BLaER1 (cell line): Measurements from ENCODE around the gene SLC25A19.
A peak's percentile ranks its signal among the peaks of the same experiment; 100 is the strongest.

Experiments
- H3K27ac ChIP-seq: shearing (Covaris generic); formaldehyde crosslinking; 2 replicates; pipeline ENCODE4 v1.8.1; 2022
- H3K27me3 ChIP-seq: shearing (Covaris generic); formaldehyde crosslinking; 2 replicates; pipeline ENCODE4 v1.8.1; 2022
- H3K36me3 ChIP-seq: shearing (Covaris generic); formaldehyde crosslinking; 2 replicates; pipeline ENCODE4 v1.8.1; 2022
- H3K4me1 ChIP-seq: shearing (Covaris generic); formaldehyde crosslinking; 2 replicates; pipeline ENCODE4 v1.8.1; 2022
- H3K4me2 ChIP-seq: shearing (Covaris generic); formaldehyde crosslinking; 2 replicates; pipeline ENCODE4 v1.8.1; 2022
- H3K4me3 ChIP-seq: shearing (Covaris generic); formaldehyde crosslinking; 2 replicates; pipeline ENCODE4 v1.8.1; 2022
- H3K9ac ChIP-seq: shearing (Covaris generic); formaldehyde crosslinking; 2 replicates; pipeline ENCODE4 v1.8.1; 2022
- H3K9me3 ChIP-seq: shearing (Covaris generic); formaldehyde crosslinking; 2 replicates; pipeline ENCODE4 v1.8.1; 2022
- H4K20me1 ChIP-seq: shearing (Covaris generic); formaldehyde crosslinking; 2 replicates; pipeline ENCODE4 v1.8.1; 2022
- Cebpa-rat ChIP-seq: shearing (Covaris generic); IDR thresholded peaks from 2 replicates; pipeline ENCODE4 v1.8.1; 2022

The SLC25A19 gene

GRCh38 chr17:75238020-75238580 is 51.1 kb downstream of the SLC25A19 start:
- no peak overlapping the region for H3K4me3 ChIP-seq
- peak overlapping the region; percentile 41; the same call in 1 of the 2 replicates for H3K27ac ChIP-seq
- no peak for TF ChIP-seq Cebpa-rat
- no peak overlapping the region for H3K9ac ChIP-seq
- H4K20me1 ChIP-seq = peaks cover 41% of the 10 kb centered on the region
- H3K4me1 ChIP-seq = peaks cover 28% of the 10 kb centered on the region; the same call in 1 of the 2 replicates
- no peak overlapping the region for H3K4me2 ChIP-seq
- H3K27me3 ChIP-seq = no peaks in the 10 kb centered on the region
- peaks cover 100% of the 10 kb centered on the region for H3K36me3 ChIP-seq
- no peaks in the 10 kb centered on the region for H3K9me3 ChIP-seq

- no peaks in the 10 kb centered on the region for H3K27me3 ChIP-seq
- H3K4me2 ChIP-seq = no peak overlapping the region
- H3K27ac ChIP-seq = no peak overlapping the region; the same call in 1 of the 2 replicates
- peaks cover 23% of the 10 kb centered on the region; the same call in 1 of the 2 replicates for H3K4me1 ChIP-seq
- H3K4me3 ChIP-seq = no peak overlapping the region
- no peaks in the 10 kb centered on the region for H3K9me3 ChIP-seq
- H3K36me3 ChIP-seq = peaks cover 100% of the 10 kb centered on the region
- H3K9ac ChIP-seq = no peak overlapping the region
- TF ChIP-seq Cebpa-rat = no peak
- H4K20me1 ChIP-seq = peaks cover 41% of the 10 kb centered on the region
Measured at GRCh38 chr17:75237100-75238014, 51.9 kb downstream of the SLC25A19 start.

- H3K9ac ChIP-seq = no peak overlapping the region
- no peak overlapping the region for H3K27ac ChIP-seq
- H3K27me3 ChIP-seq = no peaks in the 10 kb centered on the region
- H3K4me3 ChIP-seq = no peak overlapping the region
- peaks cover 42% of the 10 kb centered on the region for H4K20me1 ChIP-seq
- no peak for TF ChIP-seq Cebpa-rat
- H3K9me3 ChIP-seq = no peaks in the 10 kb centered on the region
- H3K36me3 ChIP-seq = peaks cover 99% of the 10 kb centered on the region
- H3K4me1 ChIP-seq = peaks cover 24% of the 10 kb centered on the region
- H3K4me2 ChIP-seq = no peak overlapping the region
Measured at GRCh38 chr17:75232786-75233185, 56.4 kb downstream of the SLC25A19 start.

GRCh38 chr17:75231741-75232464 is 57.3 kb downstream of the SLC25A19 start:
- Histone ChIP-seq H3K4me2 (no peak overlapping the region), H3K27me3 (no peaks in the 10 kb centered on the region), H3K9ac (no peak overlapping the region), H3K9me3 (no peaks in the 10 kb centered on the region), H3K4me3 (no peak overlapping the region), H3K27ac (no peak overlapping the region), H3K36me3 (peaks cover 99% of the 10 kb centered on the region), H4K20me1 (peaks cover 42% of the 10 kb centered on the region), H3K4me1 (peaks cover 24% of the 10 kb centered on the region)
- no peak for TF ChIP-seq Cebpa-rat

GRCh38 chr17:75231071-75231470 is 58.2 kb downstream of the SLC25A19 start:
- H3K4me1 ChIP-seq = peaks cover 24% of the 10 kb centered on the region
- no peak overlapping the region for H3K4me2 ChIP-seq
- no peaks in the 10 kb centered on the region for H3K9me3 ChIP-seq
- no peak overlapping the region for H3K9ac ChIP-seq
- peaks cover 99% of the 10 kb centered on the region for H3K36me3 ChIP-seq
- H3K27me3 ChIP-seq = no peaks in the 10 kb centered on the region
- H3K27ac ChIP-seq = no peak overlapping the region
- TF ChIP-seq Cebpa-rat = no peak
- H3K4me3 ChIP-seq = no peak overlapping the region
- peaks cover 36% of the 10 kb centered on the region for H4K20me1 ChIP-seq

- TF ChIP-seq Cebpa-rat = no peak
- H3K4me1 ChIP-seq = peaks cover 24% of the 10 kb centered on the region
- H3K9ac ChIP-seq = peak overlapping the region; percentile 50; the same call in 1 of the 2 replicates
- H3K4me3 ChIP-seq = no peak overlapping the region
- H3K27ac ChIP-seq = peak overlapping the region; percentile 64
- H4K20me1 ChIP-seq = peaks cover 27% of the 10 kb centered on the region
- H3K4me2 ChIP-seq = peak overlapping the region; percentile 72
- H3K27me3 ChIP-seq = no peaks in the 10 kb centered on the region
- peaks cover 99% of the 10 kb centered on the region for H3K36me3 ChIP-seq
- H3K9me3 ChIP-seq = no peaks in the 10 kb centered on the region
Measured at GRCh38 chr17:75228847-75229246, 60.4 kb downstream of the SLC25A19 start.

GRCh38 chr17:75228305-75228704 is 60.9 kb downstream of the SLC25A19 start:
- Histone ChIP-seq H4K20me1 (peaks cover 27% of the 10 kb centered on the region), H3K27me3 (no peaks in the 10 kb centered on the region), H3K4me3 (no peak overlapping the region), H3K27ac (peak overlapping the region; percentile 64), H3K9ac (peak overlapping the region; percentile 50; the same call in 1 of the 2 replicates), H3K4me1 (peaks cover 24% of the 10 kb centered on the region), H3K4me2 (peak overlapping the region; percentile 72), H3K9me3 (no peaks in the 10 kb centered on the region), H3K36me3 (peaks cover 99% of the 10 kb centered on the region)
- TF ChIP-seq Cebpa-rat = no peak

GRCh38 chr17:75227729-75228128 is 61.5 kb downstream of the SLC25A19 start:
- Histone ChIP-seq H3K4me3 (no peak overlapping the region), H3K36me3 (peaks cover 98% of the 10 kb centered on the region), H3K9me3 (no peaks in the 10 kb centered on the region), H3K4me1 (peaks cover 24% of the 10 kb centered on the region), H3K27ac (no peak overlapping the region), H3K4me2 (peak overlapping the region; percentile 72), H4K20me1 (peaks cover 27% of the 10 kb centered on the region), H3K9ac (peak overlapping the region; percentile 50; the same call in 1 of the 2 replicates), H3K27me3 (no peaks in the 10 kb centered on the region)
- no peak for TF ChIP-seq Cebpa-rat

- Histone ChIP-seq H4K20me1 (peaks cover 27% of the 10 kb centered on the region), H3K9ac (no peak overlapping the region), H3K9me3 (no peaks in the 10 kb centered on the region), H3K4me3 (no peak overlapping the region), H3K27ac (no peak overlapping the region), H3K4me2 (no peak overlapping the region), H3K4me1 (peaks cover 24% of the 10 kb centered on the region), H3K36me3 (peaks cover 97% of the 10 kb centered on the region), H3K27me3 (no peaks in the 10 kb centered on the region)
- no peak for TF ChIP-seq Cebpa-rat
Measured at GRCh38 chr17:75225016-75225415, 64.2 kb downstream of the SLC25A19 start.
